Left renal pelvis (tissue), 4 donors: ENCODE measurements around the gene ALLC. TPM values are rescaled to one million over a fixed set of nuclear protein-coding genes. Genes with fewer than 3 reads are reported as not detected.

Experiments used
- DNase-seq, 4 donors: peaks; one replicate each; pipeline ENCODE4 v3.0.0-alpha.2; 2013; ENCODE audit warnings: low read depth in 4 of 4, low spot score in 3 of 4
- polyA plus RNA-seq, 4 donors: library from polyadenylated mRNA; unstranded; fragments of 120-200 nt; gene quantifications; one replicate each; pipeline ENCODE4 v1.2.1, GENCODE V29; 2013; ENCODE audit not compliant: insufficient read length in 4 of 4

ALLC gene
- polyA plus RNA-seq, 4 donors, result 0.68 TPM; not detected in 3

- no peak for DNase-seq
Measured at GRCh38 chr2:3705782-3706181, 47.8 kb downstream of the ALLC start.

DNA sequence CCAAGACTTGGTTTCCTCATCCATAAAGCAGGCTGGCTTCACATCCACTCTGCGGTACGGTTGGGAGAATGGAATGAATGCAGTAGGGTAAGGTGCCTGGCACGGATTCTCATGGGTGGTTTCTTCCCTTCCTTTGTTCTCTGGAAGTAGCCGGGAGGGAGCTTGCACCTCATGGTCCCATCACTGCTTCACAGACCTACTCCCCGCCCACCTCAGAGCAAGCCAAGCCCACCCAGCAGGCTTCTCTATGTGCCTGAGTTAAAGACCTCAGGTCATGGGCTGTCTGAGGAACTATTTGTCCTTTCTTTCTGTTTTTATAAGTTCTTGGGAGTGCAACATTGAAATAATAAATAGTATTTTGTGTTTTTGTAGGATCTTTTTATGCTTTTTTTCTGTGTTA, 48.9 kb downstream of the ALLC start:
- DNase-seq, result no peak

GRCh38 chr2:3708576-3708975, 50.6 kb downstream of the ALLC start:
- DNase-seq, result no peak

DNA sequence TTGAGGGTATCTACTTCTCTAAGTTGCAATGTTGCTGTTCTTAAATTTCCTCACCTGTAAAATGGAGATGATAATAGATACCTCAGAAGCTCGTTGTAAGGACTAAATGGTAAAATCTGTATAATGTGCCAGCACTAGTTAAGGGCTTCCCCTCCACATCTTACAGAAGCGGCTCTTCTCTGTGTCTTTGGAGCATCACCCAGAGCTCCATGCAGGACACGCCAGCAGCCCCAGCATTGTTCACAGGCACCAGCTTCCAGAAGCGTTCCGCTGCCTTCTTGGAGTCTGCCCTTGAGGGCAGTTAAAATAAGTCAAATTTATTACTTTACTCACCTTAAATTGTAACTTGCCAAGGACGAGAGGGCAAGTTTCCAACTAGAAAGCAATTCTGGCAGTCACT, 51.2 kb downstream of the ALLC start:
- DNase-seq, result no peak

GRCh38 chr2:3712424-3712823, 54.4 kb downstream of the ALLC start:
- DNase-seq, result no peak

DNA sequence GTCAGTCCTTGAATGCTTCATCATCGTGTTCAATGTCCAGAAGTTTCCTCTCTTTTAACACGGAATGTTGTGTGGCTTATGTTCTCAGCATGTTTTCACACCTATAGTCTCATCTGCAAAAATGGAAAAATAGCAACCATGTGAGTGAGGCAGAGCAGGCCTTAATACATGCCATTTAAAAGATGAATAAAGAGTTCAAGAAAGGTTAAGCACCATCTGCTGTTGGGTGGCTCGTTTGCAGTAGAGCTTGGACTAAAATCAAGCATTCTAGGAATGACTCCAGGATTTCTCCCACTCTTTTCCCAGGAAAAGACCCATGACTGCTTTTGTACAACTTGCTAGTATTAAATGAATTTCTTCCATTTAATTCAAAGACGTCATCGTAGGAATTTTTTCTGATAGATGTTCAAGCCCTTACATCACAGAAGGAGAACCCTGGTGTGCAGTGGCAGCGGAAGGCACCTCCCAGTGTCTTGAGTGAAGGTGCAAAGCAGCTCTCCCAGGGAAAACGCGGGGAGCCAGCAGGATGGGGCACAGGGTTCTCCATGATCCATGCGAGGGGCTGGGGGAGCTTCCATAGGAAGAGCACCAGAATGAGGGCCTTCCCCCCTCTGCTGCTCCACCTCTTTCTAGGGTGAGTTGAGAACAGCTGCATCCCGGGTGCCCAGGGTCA, 55.0 kb downstream of the ALLC start:
- DNase-seq, result no peak

- DNase-seq, result no peak
Measured at GRCh38 chr2:3718679-3719078, 60.7 kb downstream of the ALLC start.

- no peak for DNase-seq
Measured at GRCh38 chr2:3725002-3725401, 67.0 kb downstream of the ALLC start.

GRCh38 chr2:3725458-3726250, 67.7 kb downstream of the ALLC start:
- no peak for DNase-seq

DNA sequence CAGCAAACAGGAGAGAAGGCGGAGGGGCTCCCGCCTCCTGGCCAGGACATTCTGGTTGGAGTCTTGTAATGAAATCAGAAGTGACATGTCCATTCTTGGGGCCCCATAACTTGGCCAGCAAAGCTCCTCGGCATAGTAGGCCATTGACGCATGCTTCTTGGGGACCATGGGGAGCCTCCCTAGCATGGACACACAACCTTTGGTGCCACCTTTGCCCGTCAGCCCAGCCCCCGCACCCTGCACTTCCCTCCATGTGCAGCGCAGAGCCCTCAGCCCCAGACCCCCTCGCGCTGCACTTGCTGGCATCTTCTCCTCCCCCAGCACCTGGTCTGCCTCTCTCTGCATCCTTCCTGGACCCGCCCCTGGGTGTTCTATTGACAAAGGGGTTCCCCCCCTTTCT, 68.5 kb downstream of the ALLC start:
- DNase-seq, result no peak

- DNase-seq, result no peak
Measured at GRCh38 chr2:3727397-3728045, 69.5 kb downstream of the ALLC start.

DNA sequence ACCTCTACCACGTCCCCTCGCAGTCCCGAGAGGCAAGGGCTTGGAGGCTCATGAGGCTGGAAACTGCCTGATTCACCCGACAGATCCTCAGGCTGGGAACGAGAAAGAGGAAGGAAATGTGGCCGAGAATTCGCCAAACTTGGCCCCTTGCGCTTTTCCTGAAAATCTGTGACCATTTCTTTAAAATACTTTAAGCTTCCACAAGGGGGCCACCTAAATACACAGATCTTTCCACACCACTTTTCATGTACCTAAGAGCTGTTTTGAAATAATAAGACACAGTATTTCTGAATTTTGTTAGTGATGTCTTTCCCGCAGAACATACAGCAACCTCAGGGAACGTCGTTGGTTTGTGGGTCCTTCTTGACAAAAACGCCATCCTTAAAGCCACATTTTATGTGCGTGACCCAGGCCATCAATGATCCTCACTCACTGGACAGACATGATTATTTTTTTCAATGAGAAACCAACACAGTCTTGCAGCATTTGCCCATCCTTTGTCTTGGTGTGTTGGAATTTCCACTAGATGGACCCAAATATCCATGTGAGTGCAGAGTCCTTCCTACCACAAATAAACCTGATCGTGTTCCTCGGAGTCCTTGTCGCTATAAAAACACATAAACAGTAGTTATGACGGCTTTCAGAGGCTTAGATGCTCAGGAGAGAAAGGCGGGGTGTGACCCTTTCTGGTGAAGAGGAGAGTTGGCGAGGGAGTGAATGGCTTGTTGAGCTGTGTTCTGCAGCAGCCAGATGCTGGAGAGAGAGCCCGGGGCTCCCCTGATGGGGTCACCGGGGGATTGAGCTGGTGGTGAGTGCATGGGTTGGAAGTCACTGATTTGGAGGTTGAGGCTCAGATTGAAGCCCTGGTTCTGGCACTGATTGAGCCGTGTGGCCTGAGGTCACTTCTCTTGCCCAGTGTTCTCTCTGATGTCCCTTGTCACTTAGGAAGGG, 70.4 kb downstream of the ALLC start:
- peak in 3 of 4 donors; percentile 34 to 66 (median 58) for DNase-seq

- DNase-seq, result no peak
Measured at GRCh38 chr2:3729055-3729448, 71.1 kb downstream of the ALLC start.

GRCh38 chr2:3729786-3730185, 71.8 kb downstream of the ALLC start:
- DNase-seq, result no peak

DNA sequence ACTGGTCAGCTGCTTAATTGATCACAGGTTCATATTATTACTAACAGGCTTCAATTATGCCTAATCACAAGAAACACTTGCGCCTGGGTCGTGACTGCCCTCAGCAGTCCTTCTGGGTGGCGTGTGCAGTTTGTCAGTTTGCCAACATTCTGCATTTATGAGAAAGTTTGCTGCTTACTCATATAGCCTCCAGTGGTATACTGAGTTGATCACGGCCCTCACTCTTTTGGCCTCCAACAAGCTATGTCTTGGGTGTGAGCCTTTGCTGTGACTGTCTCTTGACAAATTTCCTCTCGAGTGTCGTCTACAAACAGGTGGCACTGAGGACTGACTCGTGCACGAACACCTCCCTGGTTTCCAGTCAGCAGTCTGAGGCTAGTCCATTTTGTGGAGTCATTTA, 72.6 kb downstream of the ALLC start:
- DNase-seq, result no peak

GRCh38 chr2:3731829-3732228, 73.8 kb downstream of the ALLC start:
- no peak for DNase-seq

DNA sequence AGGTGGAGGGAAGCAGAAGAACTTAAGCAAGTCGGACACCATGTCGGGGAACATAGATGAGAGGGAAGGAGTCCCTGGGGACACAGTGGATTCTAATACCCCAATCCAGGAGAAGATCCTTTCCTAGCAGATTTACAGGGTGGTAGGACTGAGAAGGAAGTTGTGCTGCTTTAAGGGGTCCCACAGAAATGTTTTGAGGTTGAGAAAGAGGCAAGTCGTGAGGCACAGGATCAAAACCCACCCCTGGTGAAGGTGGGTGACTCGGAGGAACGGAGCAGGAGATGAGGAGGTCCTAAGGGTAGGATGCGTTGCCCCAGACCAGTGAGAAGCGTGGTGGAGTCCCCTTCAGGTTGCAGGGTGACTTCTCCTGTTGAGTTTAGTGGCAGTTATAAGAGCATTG, 78.1 kb downstream of the ALLC start:
- no peak for DNase-seq

GRCh38 chr2:3737128-3737527, 79.1 kb downstream of the ALLC start:
- DNase-seq, result no peak

DNA sequence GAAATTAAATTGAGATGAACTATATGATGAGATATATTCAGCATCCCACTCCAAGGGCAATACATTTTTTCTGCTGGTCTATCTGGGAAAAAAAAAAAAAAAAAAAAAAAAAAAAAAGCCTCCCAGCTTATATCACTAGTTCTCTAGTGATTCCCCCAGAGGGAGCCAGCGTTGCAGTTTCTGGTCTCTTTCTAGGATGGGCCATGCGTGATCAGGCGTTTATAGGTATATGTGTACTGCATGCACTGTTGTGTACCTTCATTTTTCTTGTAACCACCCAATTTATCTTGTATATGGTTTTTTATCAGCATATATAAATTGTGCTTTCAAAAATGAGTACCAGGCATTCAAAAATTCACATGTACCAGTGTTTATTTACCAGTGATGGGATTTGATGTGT, 80.5 kb downstream of the ALLC start:
- no peak for DNase-seq

DNA sequence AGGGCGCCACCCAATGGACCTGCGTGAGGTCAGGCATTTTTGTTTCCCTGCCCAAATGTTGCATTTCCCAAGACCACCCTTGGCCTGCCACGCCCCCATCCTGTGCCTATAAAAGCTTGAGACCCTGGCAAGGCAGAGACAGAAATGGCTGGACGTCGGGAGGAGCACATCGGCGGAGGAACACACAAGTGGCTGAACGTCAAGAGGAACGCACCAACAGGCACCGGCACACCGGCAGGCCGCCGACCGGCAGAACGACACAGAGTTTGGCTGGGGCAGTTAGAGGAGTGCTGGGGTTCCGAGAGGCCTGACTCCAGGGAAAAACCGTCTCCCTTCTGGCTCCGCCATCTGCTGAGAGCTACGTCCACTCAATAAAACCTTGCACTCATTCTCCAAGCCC, 81.3 kb downstream of the ALLC start:
- DNase-seq, result no peak

DNA sequence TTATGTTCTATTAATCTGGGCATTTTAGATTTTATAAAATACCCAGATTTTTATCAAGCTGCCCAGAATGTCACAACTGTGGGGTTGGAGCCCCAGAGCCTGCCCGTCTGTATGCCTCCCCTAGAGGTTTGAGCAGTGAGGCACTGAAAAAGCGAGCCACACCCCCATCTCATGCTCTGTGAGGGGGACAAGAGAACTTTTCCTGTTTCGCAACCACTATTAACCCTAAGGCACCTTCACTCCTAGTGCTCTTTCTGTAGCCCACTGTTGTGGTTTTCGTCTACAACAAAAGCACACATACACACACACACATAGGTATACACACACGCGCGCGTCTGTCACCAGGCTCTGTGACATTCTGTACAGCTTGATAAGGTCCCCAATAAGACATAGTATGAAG, 83.4 kb downstream of the ALLC start:
- DNase-seq, result no peak
